Smooth muscle cell (in vitro differentiated cells): ENCODE measurements around the gene TBC1D14. TPM values are rescaled to one million over a fixed set of nuclear protein-coding genes. Genes with fewer than 3 reads are reported as not detected.

Experiments used
- DNase-seq: peaks from one replicate; lab custom pipeline; 2025; ENCODE audit not compliant: unreplicated experiment; lab: John Stamatoyannopoulos, UW
- H2AFZ ChIP-seq: fragments of 200-600 bp; sonication (generic); 2 replicates; pipeline ENCODE4 v1.6.0; 2016; ENCODE audit warnings: antibody characterized with exemption, low read depth, mild to moderate bottlenecking
- H3F3A ChIP-seq: fragments of 200-600 bp; sonication (generic); 2 replicates; pipeline ENCODE4 v1.6.0; 2017; ENCODE audit warnings: antibody characterized with exemption, low read depth
- H3K27ac ChIP-seq: fragments of 200-600 bp; sonication (generic); 2 replicates; pipeline ENCODE4 v1.5.1; 2016; ENCODE audit warnings: low read depth, mild to moderate bottlenecking
- H3K27me3 ChIP-seq: fragments of 200-600 bp; sonication (generic); 2 replicates; pipeline ENCODE4 v1.6.1; 2016; ENCODE audit warnings: low read depth, mild to moderate bottlenecking
- H3K36me3 ChIP-seq: fragments of 200-600 bp; sonication (generic); 2 replicates; pipeline ENCODE4 v1.5.1; 2016; ENCODE audit warnings: low read depth
- H3K4me1 ChIP-seq: fragments of 200-600 bp; sonication (generic); 2 replicates; pipeline ENCODE4 v1.5.1; 2016; ENCODE audit warnings: low read depth
- H3K4me2 ChIP-seq: fragments of 200-600 bp; sonication (generic); 2 replicates; pipeline ENCODE4 v1.6.0; 2016; ENCODE audit warnings: mild to moderate bottlenecking
- H3K4me3 ChIP-seq: fragments of 200-600 bp; sonication (generic); 2 replicates; pipeline ENCODE4 v1.5.1; 2016; ENCODE audit warnings: mild to moderate bottlenecking
- H3K79me2 ChIP-seq: fragments of 200-600 bp; sonication (generic); 2 replicates; pipeline ENCODE4 v1.6.0; 2016; ENCODE audit warnings: low read depth, mild to moderate bottlenecking
- H3K9ac ChIP-seq: fragments of 200-600 bp; sonication (generic); 2 replicates; pipeline ENCODE4 v1.6.0; 2016; ENCODE audit warnings: low read depth
- H3K9me3 ChIP-seq: fragments of 200-600 bp; sonication (generic); replicated peaks from 2 replicates; pipeline ENCODE4 v1.5.1; 2016; ENCODE audit warnings: low read depth
- H4K20me1 ChIP-seq: fragments of 200-600 bp; sonication (generic); 2 replicates; pipeline ENCODE4 v1.6.0; 2016; ENCODE audit warnings: low read depth
- CTCF ChIP-seq: fragments of 200-600 bp; sonication (generic); IDR thresholded peaks from 2 replicates; pipeline ENCODE4 v1.5.1; 2017; ENCODE audit warnings: borderline replicate concordance, mild to moderate bottlenecking, antibody characterized with exemption; ENCODE audit not compliant: insufficient read depth, poor library complexity, severe bottlenecking
- WGBS: methylation state at CpG from one replicate; pipeline ENCODE4 v1.1.7; 2016; ENCODE audit warnings: low lambda C conversion rate; 5-methylcytosine and 5-hydroxymethylcytosine counted together
- polyA plus RNA-seq: library from polyadenylated mRNA; unstranded; fragments of >200 nt; fragmentation: Nextera tagmentation; extraction: Ambion mirVana; gene quantifications from 2 replicates; pipeline ENCODE4 v1.2.1, GENCODE V29; 2016
- total RNA-seq: library from RNA; depleted of rRNA; stranded (reverse); fragments of >200 nt; gene quantifications from 2 replicates; pipeline ENCODE4 v1.2.3, GENCODE V29; 2014

The TBC1D14 gene
- total and polyA plus RNA-seq, 2 experiments from 2014 or later, result 13.0 to 24.4 TPM

GRCh38 chr4:6938237-6938636 is 28.6 kb downstream of the TBC1D14 start:
- Histone ChIP-seq H3K4me2 (no peak overlapping the region), H3K27me3 (no peaks in the 10 kb centered on the region), H3F3A (peaks cover 17% of the 10 kb centered on the region), H3K36me3 (no peaks in the 10 kb centered on the region), H3K4me3 (no peak overlapping the region), H3K9ac (no peak overlapping the region), H3K9me3 (no peaks in the 10 kb centered on the region), H2AFZ (no peak overlapping the region), H3K4me1 (peaks cover 20% of the 10 kb centered on the region), H3K79me2 (peaks cover 12% of the 10 kb centered on the region), H4K20me1 (peaks cover 3% of the 10 kb centered on the region), H3K27ac (no peak overlapping the region)
- no peak for TF ChIP-seq CTCF
- 90% methylated on average over 7 of the region's 7 CpGs for WGBS
- DNase-seq, result no peak

GRCh38 chr4:6938647-6939271 is 29.1 kb downstream of the TBC1D14 start:
- Histone ChIP-seq H3K4me1 (peaks cover 20% of the 10 kb centered on the region), H3K9ac (no peak overlapping the region)

GRCh38 chr4:6939761-6940743 is 30.4 kb downstream of the TBC1D14 start:
- 79% methylated on average over 24 of the region's 24 CpGs for WGBS
- H3K27me3 ChIP-seq, result no peaks in the 10 kb centered on the region
- no peak overlapping the region for H3K27ac ChIP-seq
- H3K79me2 ChIP-seq, result peaks cover 12% of the 10 kb centered on the region
- no peak overlapping the region for H3K4me2 ChIP-seq
- H4K20me1 ChIP-seq, result no peaks in the 10 kb centered on the region
- H2AFZ ChIP-seq, result no peak overlapping the region
- H3K9me3 ChIP-seq, result no peaks in the 10 kb centered on the region
- H3K4me3 ChIP-seq, result no peak overlapping the region
- no peak overlapping the region for H3K9ac ChIP-seq
- no peaks in the 10 kb centered on the region for H3K36me3 ChIP-seq
- peaks cover 22% of the 10 kb centered on the region for H3F3A ChIP-seq
- peaks cover 28% of the 10 kb centered on the region for H3K4me1 ChIP-seq
- no peak for TF ChIP-seq CTCF
- no peak for DNase-seq

More at GRCh38 chr4:6938647-6939271, 29.1 kb downstream of the TBC1D14 start:
- H3K27ac ChIP-seq, result no peak overlapping the region
- H3K4me2 ChIP-seq, result no peak overlapping the region
- H3K9me3 ChIP-seq, result no peaks in the 10 kb centered on the region
- H3K4me3 ChIP-seq, result no peak overlapping the region
- H3K36me3 ChIP-seq, result no peaks in the 10 kb centered on the region
- peaks cover 12% of the 10 kb centered on the region for H3K79me2 ChIP-seq
- WGBS, result 72% methylated on average over 20 of the region's 20 CpGs
- H2AFZ ChIP-seq, result no peak overlapping the region
- H3K27me3 ChIP-seq, result no peaks in the 10 kb centered on the region
- peaks cover 22% of the 10 kb centered on the region for H3F3A ChIP-seq
- no peak for TF ChIP-seq CTCF
- no peaks in the 10 kb centered on the region for H4K20me1 ChIP-seq
- DNase-seq, result no peak
